DMS 273 treated with DMSO at 0.1 percent for 48 hours (cell line): ENCODE data around the gene RBM33.

Source experiments
- DNase-seq: peaks from one replicate; lab custom pipeline; 2025; lab: John Stamatoyannopoulos, UW

The RBM33 gene

GRCh38 chr7:155825336-155825735, 180.9 kb downstream of the RBM33 start:
- DNase-seq: no peak

DNA sequence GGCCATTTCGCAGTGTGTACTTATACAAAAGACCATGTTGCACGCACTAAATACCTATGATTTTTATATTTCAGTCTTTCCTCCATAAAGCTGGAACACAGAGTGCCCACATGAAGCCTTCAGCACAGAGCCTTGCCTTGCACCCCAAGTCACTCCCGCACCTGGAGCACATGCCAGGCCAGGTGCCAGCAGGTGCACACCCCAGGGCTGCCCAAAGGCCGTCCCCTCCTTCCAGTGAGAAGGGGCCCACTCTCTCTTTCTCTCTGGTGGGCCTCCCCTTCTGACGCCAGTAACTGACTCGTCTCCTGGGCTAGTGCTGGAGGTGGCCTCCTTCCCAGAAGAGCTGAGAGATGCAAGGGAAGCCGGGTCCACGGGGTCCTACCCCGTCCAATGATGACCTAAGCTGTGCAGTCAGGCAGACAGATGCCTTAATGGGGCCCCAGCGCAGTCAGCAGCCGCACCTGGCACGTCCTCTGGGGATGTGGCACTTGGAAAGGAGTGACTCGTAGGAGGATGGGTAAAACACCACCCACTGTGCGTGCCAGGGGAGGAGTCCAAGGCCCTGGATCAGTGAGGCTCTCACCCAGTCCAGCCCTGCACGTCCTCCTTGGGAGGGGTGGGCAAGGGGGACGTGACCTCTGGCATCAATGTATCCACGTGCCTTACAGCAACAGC, 185.5 kb downstream of the RBM33 start:
- no peak for DNase-seq
